22Rv1 (cell line): ENCODE results near the gene OPRL1.

Experiments used
- H3K27ac ChIP-seq: fragments of 450-650 bp; 2 replicates; pipeline ENCODE4 v1.5.1; 2017
- CTCF ChIP-seq: fragments of 450-650 bp; IDR thresholded peaks from 2 replicates; pipeline ENCODE4 v1.5.1; 2017; ENCODE audit warnings: mild to moderate bottlenecking
- ZFX ChIP-seq: fragments of 450-650 bp; IDR thresholded peaks from 2 replicates; pipeline ENCODE4 v1.6.1; 2017; ENCODE audit warnings: antibody characterized with exemption, borderline replicate concordance

OPRL1 gene

GRCh38 chr20:64076061-64076997 is 3.6 kb upstream of the OPRL1 start:
- TF ChIP-seq CTCF: no peak
- no peak for TF ChIP-seq ZFX
- no peak overlapping the region for H3K27ac ChIP-seq

- TF ChIP-seq CTCF (no peak), ZFX (no peak)
- no peak overlapping the region for H3K27ac ChIP-seq
Measured at GRCh38 chr20:64077094-64077493, 2.8 kb upstream of the OPRL1 start.

- no peak overlapping the region for H3K27ac ChIP-seq
Measured at GRCh38 chr20:64077541-64077875, 2.4 kb upstream of the OPRL1 start.

GRCh38 chr20:64077876-64078551 is 1.9 kb upstream of the OPRL1 start:
- no peak overlapping the region for H3K27ac ChIP-seq

More at GRCh38 chr20:64077541-64077875, 2.4 kb upstream of the OPRL1 start:
- TF ChIP-seq ZFX: no peak
- no peak for TF ChIP-seq CTCF

GRCh38 chr20:64078934-64079272 is 979 bp upstream of the OPRL1 start:
- no peak overlapping the region; the same call in 1 of the 2 replicates for H3K27ac ChIP-seq
- no peak for TF ChIP-seq CTCF
- no peak for TF ChIP-seq ZFX

More at GRCh38 chr20:64077876-64078551, 1.9 kb upstream of the OPRL1 start:
- TF ChIP-seq CTCF (no peak), ZFX (no peak)

- no peak for TF ChIP-seq CTCF
- TF ChIP-seq ZFX: no peak
- H3K27ac ChIP-seq: peak within 1 kb of the TSS; percentile 37
Measured at GRCh38 chr20:64079273-64080012, 439 bp upstream of the OPRL1 start, which contains the start of gene RGS19. Gene RGS19 (minus strand): TSS chr20:64079518. CDS start chr20:64076886, 2,632 bp downstream.
